Fibroblast of pulmonary artery (primary cell): ENCODE measurements around the gene PDLIM5.

Experiments used
- DNase-seq: peaks from one replicate; pipeline ENCODE4 v3.0.0-alpha.2; 2010; ENCODE audit warnings: low read depth
- H3K4me3 ChIP-seq: replicated peaks from 2 replicates; pipeline ENCODE4 v1.5.1; 2011; ENCODE audit warnings: low read depth, mild to moderate bottlenecking, control low read depth, low read length, moderate library complexity
- TF ChIP-seq, protein P1 (sequence below): IDR thresholded peaks from 2 replicates; pipeline ENCODE4 v1.5.1; 2011; ENCODE audit warnings: mild to moderate bottlenecking, control low read depth, low read length, inconsistent platforms; ENCODE audit errors: missing control alignments

The PDLIM5 gene

DNA sequence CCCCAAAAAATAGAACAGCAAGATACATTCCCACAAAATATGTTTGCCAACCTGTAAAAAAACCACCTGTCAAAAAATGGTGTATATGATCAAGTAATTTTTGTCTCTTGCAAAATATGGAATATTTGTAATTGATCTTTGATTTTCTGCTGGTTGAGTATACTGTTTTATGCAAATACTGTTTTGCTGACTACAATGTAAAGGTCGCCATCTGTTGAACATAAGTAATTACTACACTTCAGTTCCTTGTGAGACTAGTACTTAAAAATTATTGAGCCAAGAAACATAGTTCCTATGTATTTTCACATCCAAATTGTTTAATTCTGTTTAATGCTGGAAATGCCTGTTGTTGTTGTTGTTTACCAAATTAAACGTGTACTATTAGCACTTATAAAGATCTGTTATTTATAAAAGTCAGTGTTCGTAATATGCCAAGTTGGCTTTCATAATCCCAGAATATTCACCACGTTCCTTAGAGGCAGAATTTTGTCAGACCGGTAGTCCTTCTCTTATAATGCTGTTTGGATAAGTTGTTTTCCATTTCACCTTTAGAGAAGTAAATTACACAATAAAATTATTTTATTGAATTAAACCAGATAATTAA is 144.2 kb downstream of the PDLIM5 start:
- TF ChIP-seq, protein P1, sequence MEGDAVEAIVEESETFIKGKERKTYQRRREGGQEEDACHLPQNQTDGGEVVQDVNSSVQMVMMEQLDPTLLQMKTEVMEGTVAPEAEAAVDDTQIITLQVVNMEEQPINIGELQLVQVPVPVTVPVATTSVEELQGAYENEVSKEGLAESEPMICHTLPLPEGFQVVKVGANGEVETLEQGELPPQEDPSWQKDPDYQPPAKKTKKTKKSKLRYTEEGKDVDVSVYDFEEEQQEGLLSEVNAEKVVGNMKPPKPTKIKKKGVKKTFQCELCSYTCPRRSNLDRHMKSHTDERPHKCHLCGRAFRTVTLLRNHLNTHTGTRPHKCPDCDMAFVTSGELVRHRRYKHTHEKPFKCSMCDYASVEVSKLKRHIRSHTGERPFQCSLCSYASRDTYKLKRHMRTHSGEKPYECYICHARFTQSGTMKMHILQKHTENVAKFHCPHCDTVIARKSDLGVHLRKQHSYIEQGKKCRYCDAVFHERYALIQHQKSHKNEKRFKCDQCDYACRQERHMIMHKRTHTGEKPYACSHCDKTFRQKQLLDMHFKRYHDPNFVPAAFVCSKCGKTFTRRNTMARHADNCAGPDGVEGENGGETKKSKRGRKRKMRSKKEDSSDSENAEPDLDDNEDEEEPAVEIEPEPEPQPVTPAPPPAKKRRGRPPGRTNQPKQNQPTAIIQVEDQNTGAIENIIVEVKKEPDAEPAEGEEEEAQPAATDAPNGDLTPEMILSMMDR: peak; percentile 58
- no peak overlapping the region for H3K4me3 ChIP-seq
- peak; percentile 82 for DNase-seq

DNA sequence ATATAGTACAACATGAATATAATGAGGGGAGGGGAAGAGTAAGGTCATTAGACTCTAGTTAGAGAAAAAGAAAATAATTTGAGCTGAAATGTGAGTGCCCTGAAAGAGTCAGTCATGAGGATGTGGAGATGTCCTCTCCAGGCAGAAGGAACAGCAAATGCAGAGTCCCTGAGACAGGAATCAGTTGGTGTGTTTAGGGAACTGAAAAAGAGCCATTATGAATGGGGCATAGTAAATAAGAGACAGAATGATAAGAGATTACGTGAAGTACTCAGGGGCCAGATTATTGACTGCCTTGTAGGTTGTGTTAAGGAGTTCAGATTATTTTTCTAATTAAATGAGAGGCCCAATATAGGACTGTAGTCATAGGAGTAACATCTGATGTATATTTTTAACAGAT is 147.0 kb downstream of the PDLIM5 start:
- H3K4me3 ChIP-seq: no peak overlapping the region
- TF ChIP-seq, protein P1: no peak
- no peak for DNase-seq

DNA sequence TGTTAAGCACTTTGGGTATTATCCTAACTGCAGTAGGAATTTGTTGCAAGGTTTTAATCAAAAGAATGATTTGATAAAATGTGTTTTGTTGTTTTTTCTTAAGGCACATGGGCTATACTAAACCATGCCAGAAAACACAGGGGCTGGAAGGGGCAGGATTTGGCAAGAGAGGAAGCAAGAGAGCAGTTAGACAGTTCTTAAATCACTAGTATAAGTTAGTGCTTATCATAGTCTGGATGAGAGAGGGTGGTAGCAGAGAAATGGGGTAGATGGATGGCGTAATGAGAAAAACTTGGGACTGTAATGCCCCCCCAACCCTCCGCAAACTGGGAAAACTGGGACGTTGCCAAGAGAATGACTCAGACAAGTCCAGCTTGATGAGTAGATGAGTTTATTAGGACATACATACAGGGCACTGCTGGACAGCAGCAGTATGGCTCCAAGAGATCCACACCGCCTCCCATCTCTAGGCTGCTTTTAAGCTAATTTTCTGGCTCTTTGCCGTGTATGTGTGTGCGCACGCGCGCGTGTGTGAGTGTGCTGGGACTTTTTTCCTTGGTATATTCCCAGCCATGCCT is 151.5 kb downstream of the PDLIM5 start:
- no peak overlapping the region for H3K4me3 ChIP-seq
- peak; percentile 91 for DNase-seq
- TF ChIP-seq, protein P1: no peak

DNA sequence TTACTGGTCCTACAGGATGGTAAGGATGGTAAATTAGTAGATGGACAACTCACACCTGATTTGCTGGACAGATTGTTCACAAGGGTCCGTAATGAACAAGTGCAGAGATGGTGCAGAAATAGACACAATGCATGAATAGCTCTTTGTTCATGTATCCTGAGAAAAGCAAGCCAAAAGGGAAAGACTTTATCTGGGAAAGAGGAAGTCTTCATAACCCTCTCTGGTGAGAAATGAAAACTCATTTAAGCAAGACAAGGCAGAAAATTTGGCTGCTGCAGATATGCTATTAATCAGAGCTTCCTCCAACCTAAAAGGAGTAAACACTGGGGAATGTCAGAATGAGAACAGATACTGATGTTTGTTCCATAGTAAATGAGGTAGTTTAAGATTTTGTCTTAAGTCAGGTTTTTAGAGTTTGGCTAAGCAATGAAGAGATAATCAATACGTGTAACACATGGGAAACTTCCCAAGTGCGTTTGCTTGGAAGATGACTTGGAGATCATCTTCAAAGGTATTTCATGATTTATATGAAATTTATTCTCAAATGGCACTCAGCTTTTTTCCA is 153.6 kb downstream of the PDLIM5 start:
- TF ChIP-seq, protein P1: no peak
- peak; percentile 66 for DNase-seq
- H3K4me3 ChIP-seq: no peak overlapping the region

DNA sequence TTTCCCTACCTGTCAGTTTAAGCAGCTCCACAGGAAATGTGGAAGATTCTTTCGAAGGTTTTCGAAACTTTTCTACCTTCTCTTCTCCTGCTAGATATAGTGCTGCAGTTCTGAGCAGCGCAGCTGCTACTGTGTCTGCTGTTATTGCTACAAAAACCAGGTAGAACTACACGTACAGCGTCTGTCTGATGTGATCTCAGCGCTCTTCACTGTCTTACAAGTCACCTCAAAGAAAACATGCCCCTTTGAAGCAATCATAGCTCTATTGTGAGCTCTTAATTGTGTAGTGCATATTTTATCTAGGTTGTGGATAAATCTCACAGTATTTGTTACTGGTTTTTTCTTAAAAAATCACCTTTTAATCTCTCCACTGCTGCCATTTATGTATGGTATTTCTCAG is 158.4 kb downstream of the PDLIM5 start:
- DNase-seq: no peak
- no peak overlapping the region for H3K4me3 ChIP-seq
- TF ChIP-seq, protein P1: no peak

DNA sequence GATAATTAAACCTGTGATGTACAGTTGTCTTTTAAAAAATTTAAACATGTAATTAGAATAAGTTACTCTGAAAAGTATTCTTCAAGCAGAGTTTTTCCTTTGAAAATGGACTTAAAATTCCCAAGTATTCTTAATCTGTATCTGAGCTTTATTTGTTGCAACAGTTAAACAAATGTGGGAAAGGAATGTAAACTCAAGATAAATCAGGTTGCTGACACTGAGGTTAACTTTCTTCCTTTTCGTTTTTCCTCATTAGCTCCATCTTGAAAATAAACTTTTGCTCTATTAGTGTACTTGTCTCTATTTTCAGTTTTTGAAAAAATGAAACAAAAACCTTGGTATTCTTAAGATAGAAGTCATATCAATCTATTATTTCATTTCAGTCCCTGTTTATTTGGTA is 161.5 kb downstream of the PDLIM5 start:
- no peak overlapping the region for H3K4me3 ChIP-seq
- no peak for DNase-seq
- TF ChIP-seq, protein P1: no peak

DNA sequence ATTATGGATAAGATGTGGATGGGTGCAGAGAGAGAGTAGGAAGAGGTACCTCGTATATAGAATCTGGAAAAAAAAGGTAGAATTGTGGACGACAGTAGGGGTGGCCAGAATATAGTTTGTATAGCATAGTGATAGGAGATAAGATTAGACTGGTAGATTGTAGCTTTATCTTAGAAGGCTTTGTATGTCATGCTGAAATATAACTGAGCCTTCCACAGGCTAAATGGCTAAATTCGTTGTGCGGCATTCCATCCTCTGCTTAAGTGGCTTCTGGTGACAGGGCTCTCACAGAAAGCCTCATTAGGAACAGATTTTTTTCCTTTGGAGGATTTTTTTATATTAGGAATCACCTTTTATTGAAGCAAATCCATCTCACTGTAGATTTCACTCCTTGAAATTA is 163.7 kb downstream of the PDLIM5 start:
- no peak overlapping the region for H3K4me3 ChIP-seq
- no peak for DNase-seq
- TF ChIP-seq, protein P1: no peak
